B cell (primary cell): ENCODE results near the gene HMX2. TPM values are rescaled to one million over a fixed set of nuclear protein-coding genes. Genes with fewer than 3 reads are reported as not detected.

Source experiments
- ATAC-seq: fragments of 200-7000 bp; cut with Tn5 transposase; one replicate; pipeline ENCODE4 v1.10.0; 2021; ENCODE audit warnings: low read depth, mild to moderate bottlenecking, moderate number of reproducible peaks, moderate library complexity
- CTCF ChIA-PET: fragments of 350-600 bp; sonication (Branson Sonifier 250); formaldehyde crosslinking; loops from one replicate; lab custom pipeline; 2021; ENCODE audit warnings: antibody characterized with exemption, inconsistent platforms; lab: Charles Lee
- POLR2A ChIA-PET: fragments of 350-600 bp; sonication (Branson Sonifier 250); formaldehyde crosslinking; loops from one replicate; lab custom pipeline; 2021; ENCODE audit warnings: antibody characterized with exemption; lab: Charles Lee
- DNase-seq: peaks from one replicate; pipeline ENCODE4 v3.0.0; 2013
- H2AFZ ChIP-seq: 2 replicates; pipeline ENCODE4 v1.6.1; 2012; ENCODE audit warnings: mild to moderate bottlenecking, low read depth, low read length; ENCODE audit not compliant: insufficient read depth, poor library complexity, severe bottlenecking
- H3K27ac ChIP-seq, 2 donors: 1 replicate in 1 of 2; 2 replicates in 1 of 2; pipeline ENCODE4 v1.5.1; 2012 to 2013; ENCODE audit warnings: low read length in 2 of 2, mild to moderate bottlenecking in 2 of 2, moderate library complexity in 1 of 2
- H3K27me3 ChIP-seq, 4 experiments: fragments of 200-600 bp in 1 of 4; sonication (generic) in 1 of 4; replicated peaks in 1 of 4; 1 replicate in 2 of 4; 2 replicates in 2 of 4; pipeline versions ENCODE4 v1.6.1 to v1.7.0; 2013 to 2016; ENCODE audit warnings: low read length in 3 of 4, mild to moderate bottlenecking in 2 of 4, mixed read lengths in 1 of 4, moderate library complexity in 1 of 4; ENCODE audit not compliant: insufficient read depth in 4 of 4, control insufficient read depth in 3 of 4; ENCODE audit errors: control extremely low read depth in 1 of 4
- H3K36me3 ChIP-seq, 2 experiments: replicated peaks in 1 of 2; 1 replicate in 1 of 2; 2 replicates in 1 of 2; pipeline versions ENCODE4 v1.6.1 to v1.7.1; 2013; ENCODE audit warnings: low read length in 1 of 2; ENCODE audit not compliant: insufficient read depth in 2 of 2, control insufficient read depth in 1 of 2; ENCODE audit errors: control extremely low read depth in 1 of 2, extremely low read depth in 1 of 2
- H3K4me1 ChIP-seq, 2 donors: fragments of 200-600 bp in 1 of 2; sonication (generic) in 1 of 2; 1 replicate in 1 of 2; 2 replicates in 1 of 2; pipeline versions ENCODE4 v1.5.1 to v1.6.1; 2013 to 2017; ENCODE audit warnings: low read length in 2 of 2; ENCODE audit not compliant: control insufficient read depth in 2 of 2, insufficient read depth in 2 of 2
- H3K4me2 ChIP-seq: replicated peaks from 2 replicates; pipeline ENCODE3; 2012; ENCODE audit warnings: mild to moderate bottlenecking, low read depth, low read length; ENCODE audit not compliant: poor library complexity, severe bottlenecking
- H3K4me3 ChIP-seq, 5 experiments: fragments of 200-600 bp in 1 of 5; sonication (generic) in 1 of 5; 1 replicate in 3 of 5; 2 replicates in 2 of 5; pipeline versions ENCODE4 v1.5.1 to v1.7.0; 2011 to 2016; ENCODE audit warnings: low read length in 4 of 5, mild to moderate bottlenecking in 4 of 5, low read depth in 2 of 5, control low read depth in 1 of 5, moderate library complexity in 1 of 5; ENCODE audit not compliant: insufficient read depth in 1 of 5; ENCODE audit errors: control extremely low read depth in 1 of 5, extremely low read depth in 1 of 5
- H3K79me2 ChIP-seq: fragments of 200-600 bp; sonication (generic); one replicate; pipeline ENCODE4 v1.6.0; 2016; ENCODE audit warnings: low read length; ENCODE audit not compliant: control insufficient read depth, insufficient read depth
- H3K9ac ChIP-seq: fragments of 200-600 bp; sonication (generic); 2 replicates; pipeline ENCODE4 v1.6.1; 2017; ENCODE audit warnings: mild to moderate bottlenecking, low read length, moderate library complexity
- H3K9me3 ChIP-seq, 3 donors: one replicate each; pipeline versions ENCODE4 v1.6.1 to v1.7.1; 2013; ENCODE audit warnings: low read length in 2 of 3; ENCODE audit not compliant: control insufficient read depth in 2 of 3, insufficient read depth in 1 of 3; ENCODE audit errors: control extremely low read depth in 1 of 3
- H4K20me1 ChIP-seq: 2 replicates; pipeline ENCODE4 v1.6.0; 2012; ENCODE audit warnings: mild to moderate bottlenecking, low read length; ENCODE audit not compliant: insufficient read depth, control insufficient read depth, poor library complexity, severe bottlenecking
- H3K27ac Mint-ChIP-seq: one replicate; pipeline ENCODE4 v1.8.0; 2021; ENCODE audit warnings: mixed read lengths
- H3K27me3 Mint-ChIP-seq: one replicate; pipeline ENCODE4 v1.8.0; 2021; ENCODE audit warnings: mixed read lengths
- H3K4me1 Mint-ChIP-seq: one replicate; pipeline ENCODE4 v1.8.0; 2021; ENCODE audit warnings: mixed read lengths
- H3K4me3 Mint-ChIP-seq: one replicate; pipeline ENCODE4 v1.8.0; 2021; ENCODE audit warnings: mixed read lengths
- H3K9me3 Mint-ChIP-seq: one replicate; pipeline ENCODE4 v1.8.0; 2022; ENCODE audit warnings: mixed read lengths; ENCODE audit not compliant: insufficient read depth
- CTCF ChIP-seq: fragments of 200-600 bp; IDR thresholded peaks from one replicate; pipeline ENCODE4 v1.8.0; 2022; ENCODE audit warnings: antibody characterized with exemption, mild to moderate bottlenecking
- EZH2 ChIP-seq: IDR thresholded peaks from 2 replicates; pipeline ENCODE4 v1.6.1; 2012; ENCODE audit warnings: borderline replicate concordance, low read depth, mild to moderate bottlenecking, moderate library complexity, low read length; ENCODE audit not compliant: insufficient read depth, poor library complexity, severe bottlenecking
- WGBS: methylation state at CpG from one replicate; pipeline ENCODE4 v1.1.5; 2013; ENCODE audit warnings: missing lambda C conversion rate; ENCODE audit not compliant: insufficient coverage; 5-methylcytosine and 5-hydroxymethylcytosine counted together
- intact Hi-C: fragments of 100-400 bp; cut with micrococcal nuclease; formaldehyde crosslinking; loops from one replicate; pipeline ENCODE4 v1.10.0; 2022
- polyA plus RNA-seq: library from polyadenylated mRNA; depleted of rRNA; stranded (reverse); fragments of >200 nt; gene quantifications from 2 replicates; pipeline ENCODE4 v1.2.3, GENCODE V29; 2012
- total RNA-seq, 2 donors: library from RNA; stranded (reverse); fragments of 120-200 nt in 1 of 2; gene quantifications; 1 replicate in 1 of 2; 2 replicates in 1 of 2; pipeline versions ENCODE4 v1.2.3 to v1.2.4, GENCODE V29; 2013 to 2022

The HMX2 gene
- total and polyA plus RNA-seq, 2 donors (not counting 1 experiment from before 2014, with no cell fraction given): not detected

- ChIA-PET CTCF (interaction anchor here (1.0 to 1.3 kb wide), 2 partner anchors 11 to 13 kb away, joined by 3 read pairs; no protein-coding TSS in a partner anchor), POLR2A (no interaction called here)
- Mint-ChIP-seq H3K9me3 (no peaks in the 10 kb centered on the region), H3K27ac (peak overlapping the region; percentile 50), H3K4me3 (no peak overlapping the region), H3K4me1 (peaks cover 24% of the 10 kb centered on the region), H3K27me3 (peaks cover 62% of the 10 kb centered on the region)
- Histone ChIP-seq H3K4me3 (no peak overlapping the region), H3K79me2 (no peaks in the 10 kb centered on the region), H3K4me2 (no peak overlapping the region), H3K9ac (no peak overlapping the region), H3K4me1 (peaks cover 51 to 81% of the 10 kb centered on the region in 2 donors), H3K27me3 (peaks cover 6 to 98% (median 77%) of the 10 kb centered on the region in 4 experiments), H2AFZ (no peak overlapping the region), H3K36me3 (no peaks in the 10 kb centered on the region), H4K20me1 (no peaks in the 10 kb centered on the region), H3K9me3 (peaks cover 7 to 80% (median 35%) of the 10 kb centered on the region in 3 donors), H3K27ac (no peak overlapping the region)
- intact Hi-C loops: no loop called here
- TF ChIP-seq EZH2: no peak
- no peak for TF ChIP-seq CTCF
- WGBS: 0% methylated on average over 1 of the region's 7 CpGs
- DNase-seq (no peak), ATAC-seq (no peak)
Observed at GRCh38 chr10:123139165-123139520, 8.8 kb upstream of the HMX2 start.

DNA sequence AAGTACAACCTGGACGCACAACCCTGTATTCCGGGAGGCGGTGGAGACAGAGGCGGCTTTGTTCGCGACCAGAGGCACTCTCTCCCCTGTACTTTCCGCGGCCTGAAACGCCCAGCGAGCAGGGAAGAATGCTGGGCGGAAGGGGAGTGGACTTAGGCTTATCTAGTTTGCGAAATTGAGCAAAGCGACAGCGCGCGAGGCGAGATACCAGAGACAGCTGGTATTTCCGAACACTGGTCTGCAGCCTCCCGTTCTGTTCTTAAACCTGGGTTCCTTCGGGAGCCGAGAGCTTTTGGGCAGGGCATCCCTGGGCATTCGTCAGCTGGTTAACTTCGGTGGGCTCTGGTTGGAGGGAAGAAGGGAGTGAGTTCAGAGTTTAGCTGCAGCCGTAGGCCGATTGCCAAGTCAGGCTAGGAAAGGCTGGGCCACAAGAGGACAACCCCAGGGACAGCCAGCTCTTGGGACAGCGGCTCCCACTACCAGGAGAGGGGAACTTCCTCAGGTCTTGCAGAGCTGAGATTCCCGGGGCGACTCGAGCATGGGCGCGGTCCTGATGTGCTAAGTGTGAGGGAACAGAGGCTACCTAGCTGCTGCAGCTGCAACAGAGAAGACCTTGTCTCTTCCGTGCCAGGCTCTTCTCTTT lies 8.3 kb upstream of the HMX2 start:
- ChIA-PET POLR2A (no interaction called here), CTCF (interaction anchor here (1.3 to 1.4 kb wide), 2 partner anchors 10 to 13 kb away, joined by 3 to 4 read pairs; no protein-coding TSS in a partner anchor)
- Histone ChIP-seq H3K4me3 (no peak overlapping the region), H3K36me3 (no peaks in the 10 kb centered on the region), H4K20me1 (no peaks in the 10 kb centered on the region), H3K27me3 (peaks cover 6 to 98% (median 79%) of the 10 kb centered on the region in 4 experiments), H3K27ac (no peak overlapping the region), H3K9me3 (peaks cover 7 to 80% (median 33%) of the 10 kb centered on the region in 3 donors), H3K9ac (no peak overlapping the region), H3K79me2 (no peaks in the 10 kb centered on the region), H3K4me2 (no peak overlapping the region), H2AFZ (no peak overlapping the region), H3K4me1 (peaks cover 46 to 77% of the 10 kb centered on the region in 2 donors)
- Mint-ChIP-seq H3K9me3 (no peaks in the 10 kb centered on the region), H3K4me3 (no peak overlapping the region), H3K27ac (peak overlapping the region; percentile 50), H3K4me1 (peaks cover 21% of the 10 kb centered on the region), H3K27me3 (peaks cover 64% of the 10 kb centered on the region)
- TF ChIP-seq CTCF (no peak), EZH2 (no peak)
- no peak for ATAC-seq
- peak; percentile 50 for DNase-seq
- intact Hi-C loops: no loop called here
- WGBS: 13% methylated on average over 32 of the region's 32 CpGs
